K562 (cell line): ENCODE data around the gene CHCHD1.

ENCODE experiments used
- CREB1 ChIP-seq, 2 experiments: sonication (generic) in 1 of 2; formaldehyde crosslinking in 1 of 2; IDR thresholded peaks; 2 replicates each; pipeline versions ENCODE4 v1.6.1 to v1.8.0; 2012 to 2022; ENCODE audit warnings: inconsistent platforms in 1 of 2, mild to moderate bottlenecking in 1 of 2, missing genetic modification reagents in 1 of 2, moderate library complexity in 1 of 2
- RBBP5 ChIP-seq: fragments of 200-600 bp; sonication (generic); IDR thresholded peaks from 2 replicates; pipeline ENCODE4 v1.6.1; 2012; ENCODE audit warnings: borderline replicate concordance, mild to moderate bottlenecking, low read length, control low read depth, inconsistent platforms; ENCODE audit not compliant: insufficient read depth, poor library complexity, severe bottlenecking
- SOX6 ChIP-seq: fragments of 450-650 bp; IDR thresholded peaks from 2 replicates; pipeline ENCODE4 v1.6.1; 2014; ENCODE audit warnings: mild to moderate bottlenecking

DNA sequence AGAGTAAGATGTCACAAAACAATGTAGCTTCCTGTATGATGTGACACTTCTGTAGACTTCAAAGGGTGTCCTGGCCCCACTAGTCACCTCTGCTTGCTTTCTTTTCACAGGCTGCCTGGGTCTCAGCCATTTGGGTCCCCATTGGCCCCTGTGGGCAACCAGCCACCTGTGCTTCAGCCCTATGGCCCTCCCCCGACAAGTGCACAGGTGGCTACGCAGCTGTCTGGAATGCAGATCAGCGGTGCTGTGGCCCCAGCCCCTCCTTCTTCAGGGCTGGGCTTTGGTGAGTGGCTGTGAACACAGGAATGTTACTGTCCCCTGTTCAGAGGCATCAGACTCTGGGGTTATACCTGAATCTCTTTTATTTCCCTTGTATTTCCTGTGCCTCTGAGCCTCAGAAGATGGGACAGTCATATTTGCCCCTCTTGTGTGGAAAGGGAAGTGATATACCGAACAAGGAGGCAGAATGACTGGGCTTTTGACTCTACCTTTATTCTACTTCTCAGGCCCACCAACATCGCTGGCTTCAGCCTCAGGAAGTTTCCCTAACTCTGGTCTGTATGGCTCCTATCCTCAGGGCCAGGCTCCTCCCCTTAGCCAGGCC, 22.2 kb upstream of the CHCHD1 start:
- TF ChIP-seq SOX6: no peak
- TF ChIP-seq CREB1 (IDR thresholded peaks at IDR 0.05): no peak
- TF ChIP-seq CREB1 (CRISPR knock-in tag; IDR thresholded peaks at IDR 0.05): no peak
- no peak for TF ChIP-seq RBBP5
